Loucy (cell line): ENCODE measurements around the gene TP63.

Experiments used
- H2AFZ ChIP-seq: fragments of 200-600 bp; sonication (generic); 2 replicates; pipeline ENCODE4 v1.6.0; 2016; ENCODE audit warnings: antibody characterized with exemption, mild to moderate bottlenecking, low read length, moderate library complexity
- H3F3A ChIP-seq: fragments of 200-600 bp; 2 replicates; pipeline ENCODE4 v1.6.0; 2016; ENCODE audit warnings: antibody characterized with exemption, low read depth, mild to moderate bottlenecking
- H3K27me3 ChIP-seq: fragments of 200-600 bp; sonication (generic); 2 replicates; pipeline ENCODE4 v1.6.1; 2014; ENCODE audit warnings: low read length, mild to moderate bottlenecking; ENCODE audit not compliant: insufficient read depth, poor library complexity, severe bottlenecking
- H3K36me3 ChIP-seq: fragments of 200-600 bp; sonication (generic); 2 replicates; pipeline ENCODE4 v1.6.1; 2016; ENCODE audit warnings: low read length; ENCODE audit not compliant: insufficient read depth
- H3K4me1 ChIP-seq: fragments of 200-600 bp; sonication (generic); 2 replicates; pipeline ENCODE4 v1.5.1; 2014; ENCODE audit warnings: low read length, mild to moderate bottlenecking; ENCODE audit not compliant: insufficient read depth, poor library complexity, severe bottlenecking
- H3K4me2 ChIP-seq: fragments of 200-600 bp; sonication (generic); 2 replicates; pipeline ENCODE4 v1.6.0; 2014; ENCODE audit warnings: antibody characterized with exemption, low read length, low read depth, mild to moderate bottlenecking; ENCODE audit not compliant: poor library complexity, severe bottlenecking
- H3K4me3 ChIP-seq: fragments of 200-600 bp; sonication (generic); 2 replicates; pipeline ENCODE4 v1.5.1; 2014; ENCODE audit warnings: low read length, mild to moderate bottlenecking, mixed read lengths; ENCODE audit not compliant: poor library complexity, severe bottlenecking
- H3K79me2 ChIP-seq: fragments of 200-600 bp; sonication (generic); 2 replicates; pipeline ENCODE4 v1.6.1; 2014; ENCODE audit warnings: low read length; ENCODE audit not compliant: insufficient read depth
- H3K9ac ChIP-seq: fragments of 200-600 bp; sonication (generic); 2 replicates; pipeline ENCODE4 v1.6.0; 2014; ENCODE audit warnings: mild to moderate bottlenecking, low read depth, low read length, moderate library complexity; ENCODE audit not compliant: poor library complexity, severe bottlenecking
- H3K9me2 ChIP-seq: fragments of 200-600 bp; sonication (generic); replicated peaks from 2 replicates; pipeline ENCODE4 v1.6.1; 2016; ENCODE audit warnings: low read depth, low read length, mixed read lengths
- H3K9me3 ChIP-seq: fragments of 200-600 bp; sonication (generic); 2 replicates; pipeline ENCODE4 v1.6.1; 2014; ENCODE audit warnings: mild to moderate bottlenecking, antibody characterized with exemption, low read length, low read depth; ENCODE audit not compliant: insufficient read depth
- H4K20me1 ChIP-seq: fragments of 200-600 bp; sonication (generic); 2 replicates; pipeline ENCODE4 v1.6.0; 2014; ENCODE audit warnings: antibody characterized with exemption, low read length, mild to moderate bottlenecking; ENCODE audit not compliant: insufficient read depth, poor library complexity, severe bottlenecking
- CTCF ChIP-seq: fragments of 200-600 bp; sonication (generic); conservative IDR thresholded peaks from 2 replicates; pipeline ENCODE4 v1.5.1; 2014; ENCODE audit warnings: mild to moderate bottlenecking, antibody characterized with exemption, low read length
- EZH2phosphoT487 ChIP-seq: fragments of 200-600 bp; IDR thresholded peaks from 2 replicates; pipeline ENCODE4 v1.6.1; 2018; ENCODE audit warnings: antibody characterized with exemption, mild to moderate bottlenecking, moderate library complexity, borderline replicate concordance

Gene TP63

GRCh38 chr3:189673535-189673934, 42.3 kb downstream of the TP63 start:
- no peaks in the 10 kb centered on the region for H3K9me3 ChIP-seq
- no peaks in the 10 kb centered on the region for H3K27me3 ChIP-seq
- H2AFZ ChIP-seq: no peak overlapping the region
- no peaks in the 10 kb centered on the region for H3K79me2 ChIP-seq
- H3F3A ChIP-seq: no peaks in the 10 kb centered on the region
- no peaks in the 10 kb centered on the region for H3K4me1 ChIP-seq
- H3K9ac ChIP-seq: no peak overlapping the region
- no peak overlapping the region for H3K4me2 ChIP-seq
- H3K36me3 ChIP-seq: no peaks in the 10 kb centered on the region
- no peak for TF ChIP-seq CTCF
- TF ChIP-seq EZH2phosphoT487: no peak
- no peaks in the 10 kb centered on the region for H4K20me1 ChIP-seq
- no peaks in the 10 kb centered on the region for H3K9me2 ChIP-seq
- H3K4me3 ChIP-seq: no peak overlapping the region

DNA sequence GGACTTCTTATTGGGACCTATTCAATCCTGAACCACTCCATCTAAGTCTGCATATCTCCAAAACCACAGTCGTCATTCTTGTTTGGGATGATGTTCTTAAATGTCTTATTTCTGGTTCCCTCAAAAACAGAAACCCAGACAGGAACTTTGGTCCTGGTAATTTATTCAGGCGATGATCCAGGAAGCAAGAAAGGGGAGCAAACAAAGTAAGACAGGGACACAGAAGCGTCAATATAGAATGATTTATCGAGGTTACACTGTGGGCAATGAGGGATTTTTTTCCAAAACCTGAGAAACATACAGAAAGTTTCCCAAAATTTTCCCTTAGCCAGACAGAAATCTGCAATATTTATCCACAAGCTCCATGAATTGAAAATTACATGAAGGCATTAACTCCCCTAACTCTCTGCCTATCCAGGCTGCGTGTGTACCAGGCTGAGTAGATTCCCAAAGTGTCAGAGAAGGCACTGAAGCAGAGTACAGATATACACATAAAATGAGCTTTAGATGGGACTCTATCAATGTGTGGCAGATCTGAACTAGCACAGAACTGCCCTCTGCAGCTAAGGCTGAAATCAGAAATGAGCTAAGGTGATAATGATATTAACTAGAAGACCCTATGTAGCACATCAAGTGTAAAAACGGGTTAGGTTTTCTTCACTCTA, 43.2 kb downstream of the TP63 start:
- no peaks in the 10 kb centered on the region for H3K79me2 ChIP-seq
- no peak for TF ChIP-seq CTCF
- no peak for TF ChIP-seq EZH2phosphoT487
- no peaks in the 10 kb centered on the region for H4K20me1 ChIP-seq
- H2AFZ ChIP-seq: no peak overlapping the region
- H3K36me3 ChIP-seq: no peaks in the 10 kb centered on the region
- no peaks in the 10 kb centered on the region for H3K9me3 ChIP-seq
- H3K4me1 ChIP-seq: no peaks in the 10 kb centered on the region
- H3K9ac ChIP-seq: no peak overlapping the region
- no peaks in the 10 kb centered on the region for H3K27me3 ChIP-seq
- H3K4me2 ChIP-seq: no peak overlapping the region
- H3K9me2 ChIP-seq: no peaks in the 10 kb centered on the region
- no peaks in the 10 kb centered on the region for H3F3A ChIP-seq
- H3K4me3 ChIP-seq: no peak overlapping the region

DNA sequence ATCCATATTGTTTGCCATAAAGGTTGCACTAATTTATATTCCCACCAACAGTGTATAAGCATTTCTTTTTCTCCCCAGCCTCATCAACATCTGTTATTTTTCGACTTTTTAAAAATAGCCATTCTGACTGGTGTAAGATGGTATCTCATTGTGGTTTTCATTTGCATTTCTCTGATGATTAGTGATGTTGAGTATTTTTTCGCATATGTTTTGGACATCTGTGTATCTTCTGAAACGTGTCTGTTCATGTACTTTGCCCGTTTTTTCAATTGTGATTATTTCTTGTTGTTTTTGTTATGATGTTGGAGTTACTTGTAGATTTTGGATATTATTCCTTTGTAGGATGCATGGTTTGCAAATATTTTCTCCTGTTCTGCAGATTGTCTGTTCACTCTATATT, 46.5 kb downstream of the TP63 start:
- no peak overlapping the region for H3K4me2 ChIP-seq

More for the DNA sequence above, 46.5 kb downstream of the TP63 start:
- no peaks in the 10 kb centered on the region for H4K20me1 ChIP-seq
- H3K27me3 ChIP-seq: no peaks in the 10 kb centered on the region
- H2AFZ ChIP-seq: no peak overlapping the region
- no peak for TF ChIP-seq CTCF
- no peak for TF ChIP-seq EZH2phosphoT487
- no peaks in the 10 kb centered on the region for H3K36me3 ChIP-seq
- no peaks in the 10 kb centered on the region for H3K79me2 ChIP-seq
- H3K9me2 ChIP-seq: no peaks in the 10 kb centered on the region
- H3F3A ChIP-seq: no peaks in the 10 kb centered on the region
- no peak overlapping the region for H3K4me3 ChIP-seq
- H3K4me1 ChIP-seq: peaks cover 9% of the 10 kb centered on the region
- no peaks in the 10 kb centered on the region for H3K9me3 ChIP-seq
- H3K9ac ChIP-seq: no peak overlapping the region
